Neural cell (in vitro differentiated cells): ENCODE data around the gene IL36G.

Source experiments
- EP300 ChIP-seq: fragments of 450-650 bp; conservative IDR thresholded peaks from 2 replicates; pipeline ENCODE4 v1.6.1; 2014; ENCODE audit warnings: antibody characterized with exemption, mild to moderate bottlenecking, moderate library complexity; ENCODE audit not compliant: poor library complexity, severe bottlenecking
- EZH2 ChIP-seq: fragments of 200-600, 300-800 bp; shearing (Covaris generic), sonication (generic); IDR thresholded peaks from 2 replicates; pipeline ENCODE4 v1.6.1; 2014; ENCODE audit warnings: antibody characterized with exemption, low read length, borderline replicate concordance, mild to moderate bottlenecking; ENCODE audit not compliant: insufficient read depth, poor library complexity, severe bottlenecking
- MXI1 ChIP-seq: fragments of 450-650 bp; conservative IDR thresholded peaks from 2 replicates; pipeline ENCODE4 v1.6.1; 2014; ENCODE audit warnings: antibody characterized with exemption, mild to moderate bottlenecking; ENCODE audit not compliant: poor library complexity, severe bottlenecking
- POLR2AphosphoS5 ChIP-seq: IDR thresholded peaks from 2 replicates; pipeline ENCODE4 v1.6.1; 2012
- RAD21 ChIP-seq: fragments of 450-650 bp; conservative IDR thresholded peaks from 2 replicates; pipeline ENCODE4 v1.6.1; 2014; ENCODE audit warnings: antibody characterized with exemption, mild to moderate bottlenecking, moderate library complexity
- TF ChIP-seq, protein P1 (sequence below): fragments of 450-650 bp; IDR thresholded peaks from 2 replicates; pipeline ENCODE4 v1.5.1; 2014; ENCODE audit warnings: antibody characterized with exemption, mild to moderate bottlenecking, moderate library complexity; ENCODE audit not compliant: poor library complexity, severe bottlenecking
- TF ChIP-seq, protein P2 (sequence below): IDR thresholded peaks from 2 replicates; pipeline ENCODE4 v1.6.1; 2012; ENCODE audit warnings: borderline replicate concordance

DNA sequence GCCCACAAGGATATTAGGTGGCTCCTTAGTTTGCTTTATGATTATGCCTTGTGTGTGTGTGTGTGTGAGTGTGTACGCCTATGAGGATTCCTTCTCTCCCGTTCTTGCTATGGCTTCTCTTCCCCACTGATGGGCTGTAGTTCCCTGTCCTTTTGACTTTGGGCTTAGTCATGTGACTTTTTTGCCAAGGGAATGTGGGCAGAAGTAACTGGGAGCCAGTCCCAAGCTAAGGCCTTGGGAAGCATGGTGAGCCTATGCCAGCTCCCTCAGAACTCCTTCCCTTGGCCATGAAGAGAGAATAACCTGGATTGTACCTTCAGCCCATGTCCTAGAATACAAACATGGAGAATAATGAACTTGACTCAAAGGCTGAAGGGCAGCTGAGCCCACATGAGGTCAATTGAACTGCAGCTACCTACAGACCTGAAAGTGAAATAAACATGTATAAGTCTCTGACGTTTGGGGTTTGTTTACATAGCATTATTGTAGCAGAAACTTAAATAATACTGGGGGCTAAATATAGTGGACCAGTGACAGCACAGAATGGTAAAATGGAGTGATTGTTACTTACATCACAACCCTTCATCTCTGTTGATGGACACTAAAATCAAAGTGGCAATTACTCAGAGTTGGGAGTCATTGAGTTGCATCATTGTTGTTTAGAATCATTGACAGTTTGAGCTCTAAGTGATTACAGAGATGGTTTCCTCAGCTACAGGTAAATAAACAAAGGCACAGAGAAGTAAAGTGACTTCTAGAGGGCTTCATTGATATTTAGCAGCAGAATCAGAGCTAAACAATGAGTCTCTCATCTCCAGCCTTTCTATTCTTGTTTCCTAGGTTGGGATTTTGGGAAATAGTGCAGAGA, 15.3 kb upstream of the IL36G start:
- no peak for TF ChIP-seq RAD21
- no peak for TF ChIP-seq EZH2
- TF ChIP-seq, protein P1, sequence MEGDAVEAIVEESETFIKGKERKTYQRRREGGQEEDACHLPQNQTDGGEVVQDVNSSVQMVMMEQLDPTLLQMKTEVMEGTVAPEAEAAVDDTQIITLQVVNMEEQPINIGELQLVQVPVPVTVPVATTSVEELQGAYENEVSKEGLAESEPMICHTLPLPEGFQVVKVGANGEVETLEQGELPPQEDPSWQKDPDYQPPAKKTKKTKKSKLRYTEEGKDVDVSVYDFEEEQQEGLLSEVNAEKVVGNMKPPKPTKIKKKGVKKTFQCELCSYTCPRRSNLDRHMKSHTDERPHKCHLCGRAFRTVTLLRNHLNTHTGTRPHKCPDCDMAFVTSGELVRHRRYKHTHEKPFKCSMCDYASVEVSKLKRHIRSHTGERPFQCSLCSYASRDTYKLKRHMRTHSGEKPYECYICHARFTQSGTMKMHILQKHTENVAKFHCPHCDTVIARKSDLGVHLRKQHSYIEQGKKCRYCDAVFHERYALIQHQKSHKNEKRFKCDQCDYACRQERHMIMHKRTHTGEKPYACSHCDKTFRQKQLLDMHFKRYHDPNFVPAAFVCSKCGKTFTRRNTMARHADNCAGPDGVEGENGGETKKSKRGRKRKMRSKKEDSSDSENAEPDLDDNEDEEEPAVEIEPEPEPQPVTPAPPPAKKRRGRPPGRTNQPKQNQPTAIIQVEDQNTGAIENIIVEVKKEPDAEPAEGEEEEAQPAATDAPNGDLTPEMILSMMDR = no peak
- TF ChIP-seq EP300 = no peak
- TF ChIP-seq, protein P2, sequence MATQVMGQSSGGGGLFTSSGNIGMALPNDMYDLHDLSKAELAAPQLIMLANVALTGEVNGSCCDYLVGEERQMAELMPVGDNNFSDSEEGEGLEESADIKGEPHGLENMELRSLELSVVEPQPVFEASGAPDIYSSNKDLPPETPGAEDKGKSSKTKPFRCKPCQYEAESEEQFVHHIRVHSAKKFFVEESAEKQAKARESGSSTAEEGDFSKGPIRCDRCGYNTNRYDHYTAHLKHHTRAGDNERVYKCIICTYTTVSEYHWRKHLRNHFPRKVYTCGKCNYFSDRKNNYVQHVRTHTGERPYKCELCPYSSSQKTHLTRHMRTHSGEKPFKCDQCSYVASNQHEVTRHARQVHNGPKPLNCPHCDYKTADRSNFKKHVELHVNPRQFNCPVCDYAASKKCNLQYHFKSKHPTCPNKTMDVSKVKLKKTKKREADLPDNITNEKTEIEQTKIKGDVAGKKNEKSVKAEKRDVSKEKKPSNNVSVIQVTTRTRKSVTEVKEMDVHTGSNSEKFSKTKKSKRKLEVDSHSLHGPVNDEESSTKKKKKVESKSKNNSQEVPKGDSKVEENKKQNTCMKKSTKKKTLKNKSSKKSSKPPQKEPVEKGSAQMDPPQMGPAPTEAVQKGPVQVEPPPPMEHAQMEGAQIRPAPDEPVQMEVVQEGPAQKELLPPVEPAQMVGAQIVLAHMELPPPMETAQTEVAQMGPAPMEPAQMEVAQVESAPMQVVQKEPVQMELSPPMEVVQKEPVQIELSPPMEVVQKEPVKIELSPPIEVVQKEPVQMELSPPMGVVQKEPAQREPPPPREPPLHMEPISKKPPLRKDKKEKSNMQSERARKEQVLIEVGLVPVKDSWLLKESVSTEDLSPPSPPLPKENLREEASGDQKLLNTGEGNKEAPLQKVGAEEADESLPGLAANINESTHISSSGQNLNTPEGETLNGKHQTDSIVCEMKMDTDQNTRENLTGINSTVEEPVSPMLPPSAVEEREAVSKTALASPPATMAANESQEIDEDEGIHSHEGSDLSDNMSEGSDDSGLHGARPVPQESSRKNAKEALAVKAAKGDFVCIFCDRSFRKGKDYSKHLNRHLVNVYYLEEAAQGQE = no peak
- no peak for TF ChIP-seq POLR2AphosphoS5
- TF ChIP-seq MXI1 = no peak
